Urothelium cell line (cell line): ENCODE results near the gene KRTAP5-7.
A peak's percentile ranks its signal among the peaks of the same experiment; 100 is the strongest.
"Not testable (repeated sequence)": the region's sequence is repeated elsewhere in the genome, so short reads cannot be mapped to it uniquely, and the experiment has no call there.

Experiments used
- DNase-seq: peaks from one replicate; pipeline ENCODE4 v3.0.0; 2011; ENCODE audit warnings: low spot score, mixed read lengths
- FAIRE-seq: peaks from 2 replicates; lab custom pipeline; 2011; peaks lifted over from hg19 to GRCh38; lab: Jason Lieb, UNC

Gene KRTAP5-7

GRCh38 chr11:71556018-71556417 lies 29.0 kb downstream of the KRTAP5-7 start:
- DNase-seq, result no peak
- no peak for FAIRE-seq

- DNase-seq (no peak), FAIRE-seq (no peak)
These were observed 30.2 kb downstream of the KRTAP5-7 start for GRCh38 chr11:71557257-71557656.

GRCh38 chr11:71558996-71559395 lies 31.9 kb downstream of the KRTAP5-7 start:
- FAIRE-seq, result no peak
- DNase-seq, result no peak

GRCh38 chr11:71562120-71562519 lies 35.1 kb downstream of the KRTAP5-7 start:
- DNase-seq (no peak), FAIRE-seq (no peak)

GRCh38 chr11:71563406-71563805 lies 36.3 kb downstream of the KRTAP5-7 start:
- peak; percentile 54 for DNase-seq

DNA sequence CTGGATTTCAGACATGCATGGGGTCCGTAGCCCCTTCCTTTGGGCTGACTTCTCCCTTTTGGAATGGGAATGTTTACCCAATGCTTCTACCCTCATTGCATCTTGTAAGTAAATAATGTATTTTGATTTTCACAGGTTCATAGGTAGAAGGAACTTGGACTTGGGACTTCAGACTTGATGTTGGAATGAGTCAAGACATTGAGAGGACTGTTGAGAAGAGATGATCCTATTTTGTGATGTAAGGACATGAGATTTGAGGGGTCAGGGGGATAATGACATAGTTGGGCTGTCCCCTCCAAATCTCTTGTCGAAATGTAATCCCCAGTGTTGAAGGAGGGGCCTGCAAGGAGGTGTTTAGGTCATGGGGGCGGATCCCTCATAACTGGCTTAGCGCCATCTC lies 37.4 kb downstream of the KRTAP5-7 start:
- no peak for FAIRE-seq
- DNase-seq, result no peak

More at GRCh38 chr11:71563406-71563805, 36.3 kb downstream of the KRTAP5-7 start:
- no peak for FAIRE-seq

GRCh38 chr11:71565263-71565662 lies 38.2 kb downstream of the KRTAP5-7 start, which contains the start of gene KRTAP5-10:
KRTAP5-10 (plus strand) TSS chr11:71565563; CDS start chr11:71565588, 25 bp downstream.
- no peak for DNase-seq

GRCh38 chr11:71566081-71566620 lies 39.1 kb downstream of the KRTAP5-7 start:
- FAIRE-seq (no peak), DNase-seq (no peak)

More at GRCh38 chr11:71565263-71565662, 38.2 kb downstream of the KRTAP5-7 start, which contains the start of gene KRTAP5-10:
- FAIRE-seq, result no peak

GRCh38 chr11:71566626-71567599 lies 39.8 kb downstream of the KRTAP5-7 start:
- not testable (repeated sequence) for FAIRE-seq, DNase-seq

- DNase-seq, FAIRE-seq: not testable (repeated sequence)
These were observed 40.6 kb downstream of the KRTAP5-7 start for GRCh38 chr11:71567633-71568032.

DNA sequence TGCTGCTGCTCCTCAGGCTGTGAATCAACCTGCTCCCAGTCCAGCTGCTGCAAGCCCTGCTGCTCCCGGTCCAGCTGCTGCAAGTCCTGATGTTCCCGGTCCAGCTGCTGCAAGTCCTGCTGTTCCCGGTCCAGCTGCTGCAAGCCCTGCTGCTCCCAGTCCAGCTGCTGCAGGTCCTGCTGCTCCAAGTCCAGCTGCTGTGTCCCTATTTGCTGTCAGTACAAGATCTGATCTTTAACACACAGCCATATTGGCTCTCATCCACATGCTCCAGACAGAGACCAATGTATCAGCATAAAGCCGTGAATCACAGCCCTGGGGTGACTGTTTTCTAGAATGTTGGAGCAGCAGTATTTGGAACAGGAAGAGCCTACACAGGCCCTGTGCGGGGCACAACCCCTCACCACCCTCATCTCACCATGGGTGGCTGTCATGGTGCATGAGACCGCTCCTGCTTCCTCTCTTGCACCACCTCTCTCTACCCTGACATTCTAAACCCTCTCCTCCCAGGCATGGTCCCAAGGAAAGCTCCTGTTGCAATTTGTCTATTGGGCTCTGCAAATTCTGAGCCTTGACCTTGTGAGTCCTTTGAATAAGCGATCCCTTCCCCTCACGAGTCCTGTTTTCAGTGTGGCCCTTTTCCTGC lies 41.8 kb downstream of the KRTAP5-7 start:
- no peak for DNase-seq
- no peak for FAIRE-seq

GRCh38 chr11:71571101-71571850 lies 44.2 kb downstream of the KRTAP5-7 start:
- DNase-seq, FAIRE-seq: not testable (repeated sequence)

DNA sequence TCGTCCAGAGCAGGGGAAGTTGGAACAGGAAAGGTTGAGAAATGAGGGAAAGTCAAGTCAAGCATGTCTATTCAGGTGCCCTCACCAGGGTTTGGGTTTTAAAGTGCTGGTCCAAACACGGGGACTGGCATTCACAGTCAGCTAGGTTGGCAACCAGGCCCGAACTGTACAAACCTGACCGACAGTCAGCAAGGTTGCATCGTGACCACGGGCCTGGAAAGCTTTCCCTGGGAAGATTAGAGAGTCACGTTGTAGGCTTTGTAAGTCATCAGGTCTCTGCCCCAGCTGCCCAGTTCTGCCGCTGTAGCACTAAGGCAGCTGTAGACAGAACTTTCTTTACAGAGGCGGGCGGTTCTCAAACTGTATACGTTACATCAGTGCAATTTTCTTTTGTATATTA lies 45.7 kb downstream of the KRTAP5-7 start:
- FAIRE-seq (no peak), DNase-seq (no peak)

GRCh38 chr11:71574418-71574817 lies 47.4 kb downstream of the KRTAP5-7 start:
- DNase-seq (no peak), FAIRE-seq (no peak)

GRCh38 chr11:71575723-71576424 lies 48.8 kb downstream of the KRTAP5-7 start:
- FAIRE-seq (no peak), DNase-seq (no peak)

DNA sequence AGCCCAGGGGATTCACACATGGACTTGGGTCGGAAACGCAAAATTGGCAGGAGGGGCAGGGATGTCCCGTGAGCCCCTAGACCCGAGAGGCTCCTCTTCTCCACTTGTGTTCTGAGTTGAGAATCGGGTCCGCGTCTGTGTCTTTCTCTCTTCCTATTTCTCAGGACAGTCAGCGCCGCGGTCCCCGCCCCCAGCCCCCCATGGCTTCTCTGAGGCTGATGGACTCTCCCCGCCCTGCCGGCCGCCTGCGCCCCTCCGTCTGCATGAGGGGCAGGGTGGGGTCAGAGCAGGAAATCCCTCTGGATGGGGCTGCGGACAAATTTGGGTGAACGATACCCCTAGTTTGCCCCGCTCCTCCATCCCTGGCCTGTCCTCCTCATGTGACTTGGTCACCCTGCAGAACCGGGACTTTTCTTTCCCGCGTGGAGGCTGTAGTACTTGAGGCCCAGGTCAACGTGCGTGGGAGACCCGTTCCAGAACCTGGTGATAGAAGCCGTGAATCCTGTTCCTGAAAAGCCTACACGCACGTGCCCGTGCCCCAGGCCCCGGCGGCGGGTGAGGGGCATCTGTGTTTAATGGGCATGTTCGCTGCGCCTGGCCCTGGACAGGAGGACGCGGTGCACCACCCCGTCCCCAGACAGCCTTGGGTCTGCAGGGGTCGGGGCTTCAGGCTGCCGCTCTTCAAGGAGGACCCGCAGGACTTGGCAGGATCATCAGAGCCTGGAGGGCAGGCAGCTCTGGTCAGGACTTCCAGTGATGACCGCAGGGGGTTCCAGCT lies 49.8 kb downstream of the KRTAP5-7 start:
- not testable (repeated sequence) for DNase-seq, FAIRE-seq

DNA sequence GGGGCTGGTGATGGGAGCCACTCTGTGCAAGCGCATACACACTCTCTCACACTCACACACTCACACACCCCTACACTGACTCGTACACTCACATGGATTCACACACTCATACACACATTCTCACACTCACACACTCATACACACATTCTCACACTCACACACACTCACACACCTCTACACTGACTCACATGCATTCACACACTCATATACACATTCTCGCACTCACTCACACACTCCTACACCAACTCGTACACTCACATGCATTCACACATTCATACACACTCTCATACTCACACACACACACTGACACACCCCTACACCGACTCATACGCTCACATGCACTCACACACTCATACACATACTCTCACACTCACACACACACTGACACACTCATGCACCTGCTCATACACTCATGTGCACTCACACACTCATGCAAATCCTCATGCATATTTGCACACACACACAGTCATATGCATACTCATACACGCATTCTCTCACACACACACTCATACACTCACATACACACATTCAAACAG lies 50.5 kb downstream of the KRTAP5-7 start:
- no peak for DNase-seq
- no peak for FAIRE-seq
